Skeletal muscle tissue (tissue), 4 donors: ENCODE data around the gene AMIGO3. TPM values are rescaled to one million over a fixed set of nuclear protein-coding genes. Genes with fewer than 3 reads are reported as not detected.
"Not testable (repeated sequence)": the region's sequence is repeated elsewhere in the genome, so short reads cannot be mapped to it uniquely, and the experiment has no call there.

Source experiments
- H3K27ac ChIP-seq: one replicate; pipeline ENCODE4 v1.7.0; 2013; ENCODE audit warnings: mild to moderate bottlenecking, low read depth, low read length, inconsistent platforms
- H3K27me3 ChIP-seq, 3 donors: one replicate each; pipeline ENCODE4 v1.7.0; 2013; ENCODE audit warnings: low read length in 3 of 3; ENCODE audit not compliant: control insufficient read depth in 3 of 3, insufficient read depth in 3 of 3
- H3K36me3 ChIP-seq, 3 donors: one replicate each; pipeline ENCODE4 v1.7.0; 2013; ENCODE audit warnings: low read length in 3 of 3; ENCODE audit not compliant: control insufficient read depth in 3 of 3, insufficient read depth in 3 of 3
- H3K4me1 ChIP-seq, 3 donors: one replicate each; pipeline ENCODE4 v1.7.0; 2013; ENCODE audit warnings: low read length in 3 of 3, mild to moderate bottlenecking in 3 of 3; ENCODE audit not compliant: control insufficient read depth in 3 of 3, insufficient read depth in 3 of 3
- H3K4me3 ChIP-seq, 3 donors: one replicate each; pipeline ENCODE4 v1.7.0; 2013; ENCODE audit warnings: low read length in 3 of 3
- H3K9ac ChIP-seq, 3 donors: one replicate each; pipeline ENCODE4 v1.7.0; 2013; ENCODE audit warnings: low read length in 3 of 3, mild to moderate bottlenecking in 3 of 3, moderate library complexity in 2 of 3, low read depth in 1 of 3
- H3K9me3 ChIP-seq, 3 donors: one replicate each; pipeline ENCODE4 v1.7.0; 2013; ENCODE audit warnings: low read length in 3 of 3; ENCODE audit not compliant: control insufficient read depth in 3 of 3
- total RNA-seq: library from RNA; depleted of rRNA; stranded (reverse); fragments of >200 nt; gene quantifications from one replicate; pipeline ENCODE4 v1.2.3, GENCODE V29; 2014
- donor health status: Osteomylitis.

AMIGO3 gene, protein sequence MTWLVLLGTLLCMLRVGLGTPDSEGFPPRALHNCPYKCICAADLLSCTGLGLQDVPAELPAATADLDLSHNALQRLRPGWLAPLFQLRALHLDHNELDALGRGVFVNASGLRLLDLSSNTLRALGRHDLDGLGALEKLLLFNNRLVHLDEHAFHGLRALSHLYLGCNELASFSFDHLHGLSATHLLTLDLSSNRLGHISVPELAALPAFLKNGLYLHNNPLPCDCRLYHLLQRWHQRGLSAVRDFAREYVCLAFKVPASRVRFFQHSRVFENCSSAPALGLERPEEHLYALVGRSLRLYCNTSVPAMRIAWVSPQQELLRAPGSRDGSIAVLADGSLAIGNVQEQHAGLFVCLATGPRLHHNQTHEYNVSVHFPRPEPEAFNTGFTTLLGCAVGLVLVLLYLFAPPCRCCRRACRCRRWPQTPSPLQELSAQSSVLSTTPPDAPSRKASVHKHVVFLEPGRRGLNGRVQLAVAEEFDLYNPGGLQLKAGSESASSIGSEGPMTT
- total RNA-seq = under 0.01 TPM

DNA sequence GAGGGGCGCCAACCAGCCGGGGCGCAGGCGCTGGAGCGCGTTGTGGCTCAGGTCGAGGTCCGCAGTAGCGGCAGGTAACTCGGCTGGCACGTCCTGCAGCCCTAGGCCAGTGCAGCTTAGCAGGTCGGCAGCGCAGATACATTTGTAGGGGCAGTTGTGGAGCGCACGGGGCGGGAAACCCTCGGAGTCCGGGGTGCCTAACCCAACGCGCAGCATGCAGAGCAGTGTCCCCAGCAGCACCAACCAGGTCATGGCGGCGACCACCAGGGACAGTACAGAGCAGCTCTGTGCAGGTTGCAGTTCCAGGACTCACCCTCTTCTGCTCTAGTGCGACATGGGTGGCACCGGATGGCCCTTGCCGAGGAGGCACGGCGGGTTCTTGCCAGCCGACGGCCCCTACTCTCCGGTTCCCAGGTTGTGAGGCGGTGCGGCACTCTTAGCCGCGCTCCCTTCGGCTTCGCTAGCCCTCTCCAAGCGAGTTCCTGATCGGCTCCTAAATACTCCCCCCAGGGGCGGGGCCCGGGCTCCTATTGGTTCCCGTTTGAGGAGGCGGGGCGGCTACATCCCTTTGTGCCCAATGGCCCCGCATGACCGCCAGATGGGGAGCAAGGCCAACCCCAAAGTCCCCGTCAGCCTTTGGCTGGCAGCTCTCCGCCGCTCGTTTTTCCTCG lies at the start of gene AMIGO3:
Gene AMIGO3 (minus strand): TSS at position 471 of the 671 bp plus-strand sequence. CDS start 219 bp downstream, at position 252.
- H3K36me3 ChIP-seq = peaks cover 46 to 55% (median 52%) of the 10 kb centered on the region in 3 donors
- H3K27me3 ChIP-seq = no peaks in the 10 kb centered on the region
- no peaks in the 10 kb centered on the region for H3K9me3 ChIP-seq
- H3K4me3 ChIP-seq = peak within 1 kb of the TSS; percentile 79 to 89 (median 80)
- peaks cover 49 to 73% (median 63%) of the 10 kb centered on the region in 3 donors for H3K4me1 ChIP-seq
- H3K27ac ChIP-seq = no peak within 1 kb of the TSS
- H3K9ac ChIP-seq = peak within 1 kb of the TSS; percentile 38 to 79 (median 54)

DNA sequence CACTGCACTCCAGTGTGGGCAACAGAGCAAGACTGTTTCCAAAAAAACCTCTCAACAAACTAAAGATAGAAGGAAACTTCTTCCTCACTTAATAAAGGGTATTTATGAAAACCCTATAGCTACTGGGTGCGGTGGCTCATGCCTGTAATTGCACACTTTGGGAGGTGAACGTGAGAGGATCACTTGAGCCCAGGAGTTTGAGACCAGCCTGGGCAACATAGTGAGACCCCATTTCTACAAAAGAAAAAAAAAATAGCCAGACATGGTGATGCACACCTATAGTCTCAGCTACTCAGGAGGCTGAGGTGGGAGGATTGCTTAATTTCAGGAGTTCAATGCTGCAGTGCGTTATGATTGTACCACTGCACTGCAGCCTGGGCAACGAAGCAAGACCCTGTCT lies 44.5 kb upstream of the AMIGO3 start:
- no peaks in the 10 kb centered on the region for H3K9me3 ChIP-seq
- H3K4me3 ChIP-seq = no peak overlapping the region
- H3K27me3 ChIP-seq = no peaks in the 10 kb centered on the region
- H3K36me3 ChIP-seq = no peaks in the 10 kb centered on the region
- H3K9ac ChIP-seq = no peak overlapping the region
- H3K27ac ChIP-seq = no peak overlapping the region
- H3K4me1 ChIP-seq = no peaks in the 10 kb centered on the region

DNA sequence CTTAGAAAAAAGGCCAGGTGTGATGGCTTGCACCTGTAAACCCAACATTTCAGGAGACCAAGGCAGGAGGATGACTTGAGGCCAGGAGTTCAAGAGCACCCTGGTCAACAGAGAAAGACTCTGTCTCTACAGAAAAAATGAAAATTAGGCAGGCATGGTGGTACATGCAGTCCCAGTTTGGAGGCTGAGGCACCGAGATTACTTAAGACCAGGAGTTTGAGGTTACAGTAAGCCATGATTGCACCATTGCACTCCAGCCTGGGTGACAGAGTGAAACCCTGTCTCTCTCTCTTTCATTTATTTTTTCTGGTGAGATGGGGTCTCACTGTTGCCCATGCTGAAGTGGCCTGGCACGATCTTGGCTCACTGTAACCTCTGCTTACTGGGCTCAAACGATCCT lies 42.2 kb upstream of the AMIGO3 start:
- H3K36me3 ChIP-seq = no peaks in the 10 kb centered on the region
- no peak overlapping the region for H3K9ac ChIP-seq
- H3K27ac ChIP-seq = no peak overlapping the region
- H3K4me3 ChIP-seq = no peak overlapping the region
- peaks cover 0 to 5% (median 5%) of the 10 kb centered on the region in 3 donors for H3K4me1 ChIP-seq
- no peaks in the 10 kb centered on the region for H3K27me3 ChIP-seq
- no peaks in the 10 kb centered on the region for H3K9me3 ChIP-seq

DNA sequence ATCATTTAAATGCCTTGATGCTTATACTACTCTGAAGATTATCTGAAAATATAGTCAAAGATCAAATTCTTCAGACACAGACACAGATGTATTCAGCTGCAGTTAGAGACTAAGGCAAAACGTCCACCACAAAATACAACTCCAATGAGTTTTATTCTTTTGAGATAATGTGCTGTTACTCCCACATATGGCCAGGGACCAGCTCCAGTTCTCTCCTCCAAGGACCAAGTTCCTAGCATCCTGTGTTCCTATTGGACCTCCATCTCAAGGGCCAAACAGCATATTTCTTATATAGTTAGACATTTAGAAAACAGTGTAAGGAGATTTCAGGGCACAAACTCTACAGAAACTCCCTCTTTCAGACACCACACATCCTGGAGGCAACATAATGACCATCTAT lies 39.7 kb upstream of the AMIGO3 start:
- H3K27me3 ChIP-seq = no peaks in the 10 kb centered on the region
- no peaks in the 10 kb centered on the region for H3K9me3 ChIP-seq
- no peaks in the 10 kb centered on the region for H3K36me3 ChIP-seq
- H3K27ac ChIP-seq = no peak overlapping the region
- H3K4me1 ChIP-seq = peaks cover 5 to 11% (median 7%) of the 10 kb centered on the region in 3 donors
- no peak overlapping the region for H3K4me3 ChIP-seq
- no peak overlapping the region for H3K9ac ChIP-seq

DNA sequence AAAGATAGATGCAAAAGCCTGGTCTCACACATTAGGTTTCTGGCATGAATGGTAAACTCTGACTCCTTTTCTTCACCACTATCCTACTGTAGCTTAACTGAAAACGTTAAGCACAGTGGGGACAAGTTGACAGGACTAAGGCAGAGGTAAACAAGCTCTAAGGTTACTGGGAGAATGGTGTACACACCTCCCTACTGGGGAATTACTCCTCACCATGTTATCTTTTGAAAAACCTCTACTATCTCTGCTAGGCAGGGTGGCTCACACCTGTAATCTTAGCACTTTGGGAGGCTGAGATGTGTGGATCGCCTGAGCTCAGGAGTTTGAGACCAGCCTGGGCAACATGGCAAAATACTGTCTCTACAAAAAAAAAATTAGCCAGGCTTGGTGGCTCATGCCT lies 37.7 kb upstream of the AMIGO3 start:
- H3K36me3 ChIP-seq = no peaks in the 10 kb centered on the region
- H3K9ac ChIP-seq = no peak overlapping the region
- no peak overlapping the region for H3K27ac ChIP-seq
- H3K4me3 ChIP-seq = no peak overlapping the region
- H3K27me3 ChIP-seq = no peaks in the 10 kb centered on the region
- H3K9me3 ChIP-seq = no peaks in the 10 kb centered on the region
- peaks cover 5 to 12% (median 7%) of the 10 kb centered on the region in 3 donors for H3K4me1 ChIP-seq

DNA sequence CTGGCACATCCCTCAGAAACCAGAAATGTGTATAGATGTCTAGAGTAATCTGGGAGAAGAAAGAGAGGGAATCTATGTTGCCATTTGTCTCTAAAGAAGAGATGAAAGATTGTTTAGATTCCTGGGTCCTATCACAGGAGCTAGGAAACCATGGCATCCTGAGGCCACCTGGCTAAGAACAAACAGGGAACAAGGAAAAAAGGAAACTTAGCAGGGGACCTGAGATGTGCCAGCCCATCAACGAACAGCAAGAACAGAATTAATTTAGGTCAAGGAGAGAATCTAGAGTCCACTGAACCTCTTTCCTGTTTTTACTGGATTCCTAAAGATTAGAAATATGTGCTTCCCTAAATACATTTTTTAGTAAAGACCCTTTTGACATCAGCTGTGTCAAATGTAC lies 36.6 kb upstream of the AMIGO3 start:
- Histone ChIP-seq H3K27ac (no peak overlapping the region), H3K4me3 (no peak overlapping the region), H3K27me3 (no peaks in the 10 kb centered on the region), H3K36me3 (no peaks in the 10 kb centered on the region), H3K9ac (no peak overlapping the region), H3K4me1 (peaks cover 5 to 12% (median 7%) of the 10 kb centered on the region in 3 donors), H3K9me3 (no peaks in the 10 kb centered on the region)

DNA sequence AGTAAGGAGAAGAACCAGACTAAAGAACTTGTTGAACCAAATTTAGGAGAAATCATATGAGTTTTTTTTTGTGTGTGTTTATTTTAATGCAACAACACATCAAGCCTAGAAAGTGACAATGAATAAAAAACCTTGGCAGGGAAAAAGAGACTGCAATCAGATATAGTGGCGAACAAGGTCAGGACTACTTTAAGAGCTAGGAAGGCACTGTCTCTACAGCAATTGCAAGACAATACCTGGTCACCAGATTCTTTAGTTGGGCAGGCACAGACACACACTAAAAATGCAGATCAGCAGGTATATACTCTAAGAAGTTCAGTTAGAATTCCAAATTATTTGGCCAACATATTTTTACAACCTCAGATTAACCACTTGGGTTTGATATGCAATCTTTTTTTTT lies 35.1 kb upstream of the AMIGO3 start:
- Histone ChIP-seq H3K9ac (peak overlapping the region in 1 of 3 donors; percentile 16), H3K4me3 (no peak overlapping the region), H3K27ac (no peak overlapping the region), H3K27me3 (no peaks in the 10 kb centered on the region), H3K36me3 (peaks cover 0 to 2% (median 0%) of the 10 kb centered on the region in 3 donors), H3K4me1 (peaks cover 5 to 12% (median 12%) of the 10 kb centered on the region in 3 donors), H3K9me3 (no peaks in the 10 kb centered on the region)

DNA sequence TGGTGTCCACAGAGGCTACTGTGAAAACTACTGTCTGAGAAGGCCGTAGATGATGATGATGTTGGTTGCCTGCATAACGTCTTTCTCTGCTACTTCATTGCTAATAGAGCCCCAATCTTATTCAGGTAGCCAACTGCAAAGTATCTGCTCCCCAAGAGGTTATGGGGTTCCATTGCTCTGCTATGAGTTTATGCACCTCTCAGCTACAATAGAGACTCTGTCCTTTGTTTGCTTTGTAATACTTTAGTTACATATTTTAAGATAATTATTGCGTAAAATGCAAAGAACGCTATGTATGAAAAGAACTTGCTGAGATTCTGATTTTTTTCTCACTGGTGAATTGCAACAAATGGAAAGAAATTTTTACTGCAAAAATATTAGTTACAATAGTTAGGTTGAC lies 32.0 kb upstream of the AMIGO3 start:
- Histone ChIP-seq H3K27ac (no peak overlapping the region), H3K9me3 (no peaks in the 10 kb centered on the region), H3K4me1 (peaks cover 5 to 7% (median 7%) of the 10 kb centered on the region in 3 donors), H3K9ac (no peak overlapping the region), H3K36me3 (peaks cover 8 to 12% (median 9%) of the 10 kb centered on the region in 3 donors), H3K4me3 (no peak overlapping the region), H3K27me3 (no peaks in the 10 kb centered on the region)

DNA sequence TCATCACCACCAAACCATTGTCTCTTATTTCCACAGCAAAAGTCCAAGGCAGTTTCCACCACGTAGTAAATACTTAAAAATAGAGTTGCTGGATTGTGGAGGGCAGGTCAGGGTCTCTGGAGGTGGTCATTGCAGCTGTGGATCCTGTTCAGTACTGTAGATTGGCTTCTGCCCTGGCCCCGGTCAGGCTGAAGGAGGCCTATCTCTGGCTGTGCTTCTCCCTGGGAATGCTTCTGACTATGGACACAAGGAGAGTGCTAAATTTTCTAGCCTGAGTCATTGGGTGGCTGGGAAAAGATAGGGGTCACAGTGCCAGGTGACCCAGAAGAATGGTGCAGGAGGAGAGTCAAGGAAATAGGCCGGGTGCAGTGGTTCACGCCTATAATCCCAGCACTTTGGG lies 30.6 kb upstream of the AMIGO3 start:
- H3K4me1 ChIP-seq = peaks cover 5 to 7% (median 7%) of the 10 kb centered on the region in 3 donors
- H3K4me3 ChIP-seq = no peak overlapping the region
- no peak overlapping the region for H3K9ac ChIP-seq
- H3K27me3 ChIP-seq = no peaks in the 10 kb centered on the region
- H3K36me3 ChIP-seq = peaks cover 8 to 15% (median 9%) of the 10 kb centered on the region in 3 donors
- H3K9me3 ChIP-seq = no peaks in the 10 kb centered on the region
- H3K27ac ChIP-seq = no peak overlapping the region

DNA sequence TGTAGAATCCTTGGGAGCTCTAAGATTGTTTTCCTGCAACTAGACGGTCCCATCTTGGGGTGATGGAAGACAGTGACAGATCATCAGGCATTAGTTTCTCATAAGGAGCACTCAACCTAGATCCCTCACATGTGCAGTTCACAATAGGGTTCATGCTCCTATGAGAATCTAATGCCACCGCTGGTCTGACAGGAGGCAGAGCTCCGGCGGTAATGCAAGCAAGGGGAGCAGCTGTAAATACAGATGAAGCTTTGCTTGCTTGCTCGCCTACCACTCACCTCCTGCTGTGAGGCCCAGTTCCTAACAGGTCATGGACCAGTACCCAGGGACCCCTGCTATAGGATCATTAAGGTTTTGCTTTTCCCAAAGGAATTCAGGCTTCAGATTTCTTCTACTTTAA lies 29.4 kb upstream of the AMIGO3 start:
- H3K9ac ChIP-seq, H3K27me3 ChIP-seq, H3K9me3 ChIP-seq, H3K27ac ChIP-seq, H3K4me1 ChIP-seq, H3K4me3 ChIP-seq: not testable (repeated sequence)
- H3K36me3 ChIP-seq = peaks cover 8 to 15% (median 9%) of the 10 kb centered on the region in 3 donors
